Keratinocyte (primary cell): ENCODE measurements around the gene HEXD. TPM values are rescaled to one million over a fixed set of nuclear protein-coding genes. Genes with fewer than 3 reads are reported as not detected.

Experiments used
- DNase-seq: peaks from one replicate; pipeline ENCODE4 v3.0.0-alpha.2; 2011; ENCODE audit warnings: low read depth, missing footprints, low spot score
- FAIRE-seq: peaks from 2 replicates; lab custom pipeline; 2011; peaks lifted over from hg19 to GRCh38; lab: Jason Lieb, UNC
- H2AFZ ChIP-seq: 2 replicates; pipeline ENCODE4 v1.6.0; 2012; ENCODE audit warnings: low read length, control low read depth, inconsistent platforms; ENCODE audit not compliant: control insufficient read depth
- H3K27ac ChIP-seq: 2 replicates; pipeline ENCODE4 v1.5.1; 2011; ENCODE audit warnings: low read length; ENCODE audit not compliant: control insufficient read depth, insufficient read depth
- H3K27me3 ChIP-seq: 3 replicates; pipeline ENCODE4 v1.6.0; 2011; ENCODE audit warnings: low read length; ENCODE audit not compliant: control insufficient read depth, insufficient read depth; ENCODE audit errors: extremely low read depth
- H3K36me3 ChIP-seq, 2 experiments: 2 replicates in 1 of 2; 3 replicates in 1 of 2; pipeline ENCODE4 v1.5.1; 2011; ENCODE audit warnings: low read length in 2 of 2, mild to moderate bottlenecking in 1 of 2; ENCODE audit not compliant: control insufficient read depth in 2 of 2, insufficient read depth in 2 of 2; ENCODE audit errors: extremely low read depth in 1 of 2
- H3K4me1 ChIP-seq: 3 replicates; pipeline ENCODE4 v1.5.1; 2011; ENCODE audit warnings: low read length; ENCODE audit not compliant: control insufficient read depth, insufficient read depth; ENCODE audit errors: extremely low read depth
- H3K4me2 ChIP-seq: 3 replicates; pipeline ENCODE4 v1.6.0; 2011; ENCODE audit warnings: low read depth, low read length; ENCODE audit not compliant: control insufficient read depth, insufficient read depth; ENCODE audit errors: extremely low read depth
- H3K4me3 ChIP-seq, 3 experiments: fragments of 200-600 bp in 1 of 3; sonication (generic) in 1 of 3; 2 replicates in 2 of 3; 3 replicates in 1 of 3; pipeline ENCODE4 v1.5.1; 2011 to 2016; ENCODE audit warnings: low read length in 3 of 3, mild to moderate bottlenecking in 3 of 3, control low read depth in 2 of 3, inconsistent platforms in 1 of 3, low read depth in 1 of 3, mixed read lengths in 1 of 3, mixed run types in 1 of 3, moderate library complexity in 1 of 3; ENCODE audit not compliant: control insufficient read depth in 2 of 3, insufficient read depth in 2 of 3; ENCODE audit errors: extremely low read depth in 1 of 3
- H3K79me2 ChIP-seq: 2 replicates; pipeline ENCODE4 v1.6.0; 2012; ENCODE audit warnings: low read length; ENCODE audit not compliant: control insufficient read depth, insufficient read depth
- H3K9ac ChIP-seq: 3 replicates; pipeline ENCODE4 v1.6.0; 2011; ENCODE audit warnings: low read length; ENCODE audit not compliant: control insufficient read depth, insufficient read depth; ENCODE audit errors: extremely low read depth
- H3K9me1 ChIP-seq: 3 replicates; pipeline ENCODE4 v1.6.0; 2011; ENCODE audit warnings: low read length; ENCODE audit not compliant: control insufficient read depth, insufficient read depth; ENCODE audit errors: extremely low read depth
- H3K9me3 ChIP-seq: 2 replicates; pipeline ENCODE4 v1.5.1; 2012; ENCODE audit warnings: low read depth, low read length; ENCODE audit not compliant: control insufficient read depth
- H4K20me1 ChIP-seq: 3 replicates; pipeline ENCODE4 v1.6.0; 2011; ENCODE audit warnings: low read length; ENCODE audit not compliant: control insufficient read depth, insufficient read depth; ENCODE audit errors: extremely low read depth
- CTCF ChIP-seq, 3 experiments: IDR thresholded peaks in 1 of 3; conservative IDR thresholded peaks in 1 of 3; optimal IDR thresholded peaks in 1 of 3; 2 replicates in 2 of 3; 3 replicates in 1 of 3; pipeline versions ENCODE3 to v1.5.1; 2011; ENCODE audit warnings: low read length in 3 of 3, mild to moderate bottlenecking in 3 of 3, moderate library complexity in 2 of 3, control low read depth in 1 of 3, inconsistent platforms in 1 of 3; ENCODE audit not compliant: insufficient read depth in 2 of 3; ENCODE audit errors: extremely low read depth in 1 of 3
- EZH2 ChIP-seq: IDR thresholded peaks from one replicate; pipeline ENCODE4 v1.6.1; 2012; ENCODE audit warnings: inconsistent platforms, mild to moderate bottlenecking, low read length, moderate library complexity
- dilution Hi-C: fragments of 300-500 bp; cut with MboI; formaldehyde crosslinking; loops from one replicate; pipeline ENCODE4 v1.7.0; 2020; ENCODE audit warnings: low sequenced_read_pairs; ENCODE audit not compliant: extremely low pct_ligation_motif_present
- polyA plus RNA-seq, 5 experiments: library from polyadenylated mRNA; depleted of rRNA in 3 of 5; stranded (reverse) in 3 of 5; stranded (forward) in 1 of 5; unstranded in 1 of 5; fragments of >200 nt; gene quantifications; 1 replicate in 1 of 5; 2 replicates in 3 of 5; 3 replicates in 1 of 5; pipeline versions ENCODE4 v1.2.1 to v1.2.3, GENCODE V29; 2011 to 2012; ENCODE audit warnings: missing spikeins in 2 of 5, low read depth in 1 of 5, low replicate concordance in 1 of 5

Gene HEXD
- polyA plus RNA-seq, 1 donor (not counting 4 experiments of a cell fraction or from before 2014, with no cell fraction given): 5.6 TPM

- no peak overlapping the region for H3K27ac ChIP-seq
- H4K20me1 ChIP-seq: no peaks in the 10 kb centered on the region
- TF ChIP-seq CTCF (optimal IDR thresholded peaks at IDR 0.05 in 1 of 3, IDR thresholded peaks at IDR 0.05 in 1 of 3, conservative IDR thresholded peaks at IDR 0.05 in 1 of 3; ENCODE audit: extremely low read depth in 1 of 3, insufficient read depth in 2 of 3, low read length in 3 of 3) (no peak), EZH2 (no peak)
- no peaks in the 10 kb centered on the region for H3K9me1 ChIP-seq
- H3K9me3 ChIP-seq: no peaks in the 10 kb centered on the region
- no peaks in the 10 kb centered on the region for H3K79me2 ChIP-seq
- dilution Hi-C loops: loop anchor here (10.0 kb wide), 1 partner anchor 90 kb away; no protein-coding TSS in a partner anchor
- no peaks in the 10 kb centered on the region for H3K27me3 ChIP-seq
- no peak overlapping the region for H2AFZ ChIP-seq
- no peaks in the 10 kb centered on the region for H3K4me1 ChIP-seq
- H3K9ac ChIP-seq: no peak overlapping the region
- DNase-seq: no peak
- no peaks in the 10 kb centered on the region for H3K36me3 ChIP-seq
- no peak for FAIRE-seq
- H3K4me2 ChIP-seq: no peak overlapping the region
- no peak overlapping the region for H3K4me3 ChIP-seq
These were observed 17.0 kb downstream of the HEXD start for GRCh38 chr17:82435103-82435502.

GRCh38 chr17:82435601-82436583 lies 17.7 kb downstream of the HEXD start:
- Histone ChIP-seq H3K4me1 (no peaks in the 10 kb centered on the region), H3K27me3 (no peaks in the 10 kb centered on the region), H3K9me3 (no peaks in the 10 kb centered on the region), H2AFZ (no peak overlapping the region), H3K79me2 (no peaks in the 10 kb centered on the region), H4K20me1 (no peaks in the 10 kb centered on the region), H3K9ac (no peak overlapping the region), H3K27ac (no peak overlapping the region), H3K4me2 (no peak overlapping the region), H3K4me3 (no peak overlapping the region), H3K36me3 (no peaks in the 10 kb centered on the region), H3K9me1 (no peaks in the 10 kb centered on the region)
- FAIRE-seq: no peak
- DNase-seq: no peak
- no peak for TF ChIP-seq EZH2
- TF ChIP-seq CTCF (optimal IDR thresholded peaks at IDR 0.05 in 1 of 3, IDR thresholded peaks at IDR 0.05 in 1 of 3, conservative IDR thresholded peaks at IDR 0.05 in 1 of 3; ENCODE audit: extremely low read depth in 1 of 3, insufficient read depth in 2 of 3, low read length in 3 of 3): no peak
- dilution Hi-C loops: loop anchor here (10.0 kb wide), 1 partner anchor 91 kb away; no protein-coding TSS in a partner anchor
